Smooth muscle cell (in vitro differentiated cells): ENCODE data around the gene MTFR1L. TPM values are rescaled to one million over a fixed set of nuclear protein-coding genes. Genes with fewer than 3 reads are reported as not detected.

ENCODE experiments used
- DNase-seq: peaks from one replicate; lab custom pipeline; 2025; ENCODE audit not compliant: unreplicated experiment; lab: John Stamatoyannopoulos, UW
- H2AFZ ChIP-seq: fragments of 200-600 bp; sonication (generic); 2 replicates; pipeline ENCODE4 v1.6.0; 2016; ENCODE audit warnings: antibody characterized with exemption, low read depth, mild to moderate bottlenecking
- H3F3A ChIP-seq: fragments of 200-600 bp; sonication (generic); 2 replicates; pipeline ENCODE4 v1.6.0; 2017; ENCODE audit warnings: antibody characterized with exemption, low read depth
- H3K27ac ChIP-seq: fragments of 200-600 bp; sonication (generic); 2 replicates; pipeline ENCODE4 v1.5.1; 2016; ENCODE audit warnings: low read depth, mild to moderate bottlenecking
- H3K27me3 ChIP-seq: fragments of 200-600 bp; sonication (generic); 2 replicates; pipeline ENCODE4 v1.6.1; 2016; ENCODE audit warnings: low read depth, mild to moderate bottlenecking
- H3K36me3 ChIP-seq: fragments of 200-600 bp; sonication (generic); 2 replicates; pipeline ENCODE4 v1.5.1; 2016; ENCODE audit warnings: low read depth
- H3K4me1 ChIP-seq: fragments of 200-600 bp; sonication (generic); 2 replicates; pipeline ENCODE4 v1.5.1; 2016; ENCODE audit warnings: low read depth
- H3K4me2 ChIP-seq: fragments of 200-600 bp; sonication (generic); 2 replicates; pipeline ENCODE4 v1.6.0; 2016; ENCODE audit warnings: mild to moderate bottlenecking
- H3K4me3 ChIP-seq: fragments of 200-600 bp; sonication (generic); 2 replicates; pipeline ENCODE4 v1.5.1; 2016; ENCODE audit warnings: mild to moderate bottlenecking
- H3K79me2 ChIP-seq: fragments of 200-600 bp; sonication (generic); 2 replicates; pipeline ENCODE4 v1.6.0; 2016; ENCODE audit warnings: low read depth, mild to moderate bottlenecking
- H3K9ac ChIP-seq: fragments of 200-600 bp; sonication (generic); 2 replicates; pipeline ENCODE4 v1.6.0; 2016; ENCODE audit warnings: low read depth
- H3K9me3 ChIP-seq: fragments of 200-600 bp; sonication (generic); replicated peaks from 2 replicates; pipeline ENCODE4 v1.5.1; 2016; ENCODE audit warnings: low read depth
- H4K20me1 ChIP-seq: fragments of 200-600 bp; sonication (generic); 2 replicates; pipeline ENCODE4 v1.6.0; 2016; ENCODE audit warnings: low read depth
- WGBS: methylation state at CpG from one replicate; pipeline ENCODE4 v1.1.7; 2016; ENCODE audit warnings: low lambda C conversion rate; 5-methylcytosine and 5-hydroxymethylcytosine counted together
- polyA plus RNA-seq: library from polyadenylated mRNA; unstranded; fragments of >200 nt; fragmentation: Nextera tagmentation; extraction: Ambion mirVana; gene quantifications from 2 replicates; pipeline ENCODE4 v1.2.1, GENCODE V29; 2016
- total RNA-seq: library from RNA; depleted of rRNA; stranded (reverse); fragments of >200 nt; gene quantifications from 2 replicates; pipeline ENCODE4 v1.2.3, GENCODE V29; 2014
- TF ChIP-seq, protein P1 (sequence below): fragments of 200-600 bp; sonication (generic); IDR thresholded peaks from 2 replicates; pipeline ENCODE4 v1.5.1; 2017; ENCODE audit warnings: borderline replicate concordance, mild to moderate bottlenecking, antibody characterized with exemption; ENCODE audit not compliant: insufficient read depth, poor library complexity, severe bottlenecking

The MTFR1L gene
- total and polyA plus RNA-seq, 2 experiments from 2014 or later, result 47.2 to 63.9 TPM

DNA sequence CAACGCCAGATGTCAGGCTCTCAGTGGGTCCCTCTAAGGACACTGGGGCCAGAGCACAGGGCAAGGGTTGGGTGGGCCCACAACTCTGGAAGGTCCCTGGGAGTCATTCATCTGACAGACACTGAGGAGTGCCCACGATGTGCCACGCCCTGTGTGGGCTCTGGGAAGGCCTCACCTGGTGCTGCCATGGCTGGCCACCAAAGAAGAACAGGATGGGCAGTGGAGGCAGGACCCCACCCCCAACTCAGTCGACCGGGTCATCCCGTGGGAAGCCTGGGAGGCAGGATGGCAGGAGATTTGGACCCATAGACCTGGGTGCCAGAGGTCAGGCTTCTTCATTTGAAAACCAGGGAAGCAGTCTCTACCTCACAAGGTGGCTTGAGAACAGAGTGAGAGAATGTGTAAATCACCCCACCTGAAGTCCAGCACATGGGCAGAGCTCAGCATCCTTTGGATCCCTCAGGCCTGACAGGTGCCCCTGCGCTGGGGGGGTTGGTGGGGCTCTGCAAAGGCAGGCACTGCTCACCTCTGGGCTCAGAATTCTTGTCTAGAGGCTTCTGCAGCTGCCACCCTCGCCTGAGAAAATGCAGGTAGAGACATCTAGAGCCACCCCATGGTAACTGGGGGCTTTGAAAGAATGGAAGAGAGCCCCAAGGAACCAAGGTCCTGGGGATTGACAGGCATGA is 20.9 kb upstream of the MTFR1L start:
- 95% methylated on average over 8 of the region's 8 CpGs for WGBS
- H3F3A ChIP-seq, result peaks cover 9% of the 10 kb centered on the region
- H3K79me2 ChIP-seq, result peaks cover 13% of the 10 kb centered on the region
- TF ChIP-seq, protein P1, sequence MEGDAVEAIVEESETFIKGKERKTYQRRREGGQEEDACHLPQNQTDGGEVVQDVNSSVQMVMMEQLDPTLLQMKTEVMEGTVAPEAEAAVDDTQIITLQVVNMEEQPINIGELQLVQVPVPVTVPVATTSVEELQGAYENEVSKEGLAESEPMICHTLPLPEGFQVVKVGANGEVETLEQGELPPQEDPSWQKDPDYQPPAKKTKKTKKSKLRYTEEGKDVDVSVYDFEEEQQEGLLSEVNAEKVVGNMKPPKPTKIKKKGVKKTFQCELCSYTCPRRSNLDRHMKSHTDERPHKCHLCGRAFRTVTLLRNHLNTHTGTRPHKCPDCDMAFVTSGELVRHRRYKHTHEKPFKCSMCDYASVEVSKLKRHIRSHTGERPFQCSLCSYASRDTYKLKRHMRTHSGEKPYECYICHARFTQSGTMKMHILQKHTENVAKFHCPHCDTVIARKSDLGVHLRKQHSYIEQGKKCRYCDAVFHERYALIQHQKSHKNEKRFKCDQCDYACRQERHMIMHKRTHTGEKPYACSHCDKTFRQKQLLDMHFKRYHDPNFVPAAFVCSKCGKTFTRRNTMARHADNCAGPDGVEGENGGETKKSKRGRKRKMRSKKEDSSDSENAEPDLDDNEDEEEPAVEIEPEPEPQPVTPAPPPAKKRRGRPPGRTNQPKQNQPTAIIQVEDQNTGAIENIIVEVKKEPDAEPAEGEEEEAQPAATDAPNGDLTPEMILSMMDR, result no peak
- H3K36me3 ChIP-seq, result no peaks in the 10 kb centered on the region
- H3K4me2 ChIP-seq, result no peak overlapping the region
- no peak overlapping the region for H3K4me3 ChIP-seq
- H2AFZ ChIP-seq, result no peak overlapping the region
- peaks cover 21% of the 10 kb centered on the region for H4K20me1 ChIP-seq
- H3K4me1 ChIP-seq, result peaks cover 18% of the 10 kb centered on the region
- H3K9me3 ChIP-seq, result no peaks in the 10 kb centered on the region
- DNase-seq, result no peak
- H3K9ac ChIP-seq, result no peak overlapping the region
- no peaks in the 10 kb centered on the region for H3K27me3 ChIP-seq
- H3K27ac ChIP-seq, result no peak overlapping the region

DNA sequence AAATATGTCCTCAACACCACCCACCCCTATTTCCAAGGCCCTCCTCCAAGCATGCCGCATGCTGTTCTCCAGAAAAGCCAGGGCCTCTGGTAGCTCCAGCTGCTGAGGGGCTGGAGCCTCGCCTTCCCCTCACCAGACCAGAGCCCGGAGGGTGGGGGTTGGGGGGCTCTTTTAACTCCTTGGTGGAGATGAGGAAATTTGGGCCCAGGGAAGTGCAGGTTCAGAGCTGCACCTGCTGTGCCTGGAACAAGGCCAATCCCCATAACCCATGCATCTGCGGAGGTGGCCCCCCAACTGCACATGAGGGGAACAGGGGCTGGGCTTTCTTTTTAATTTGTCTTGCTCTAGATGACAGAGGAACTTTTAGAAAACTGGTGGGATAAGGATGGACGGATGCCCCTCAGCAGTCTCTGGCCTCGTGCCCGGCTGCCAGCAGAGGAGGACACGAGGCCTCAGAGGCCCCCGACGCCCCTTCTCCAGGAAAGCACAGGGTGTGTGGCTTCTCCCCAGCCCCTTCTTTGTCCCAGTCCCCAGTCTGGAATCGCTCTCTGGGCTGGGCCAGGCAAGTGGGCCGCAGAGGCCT is 20.3 kb upstream of the MTFR1L start:
- Histone ChIP-seq H3K27ac (no peak overlapping the region), H3K4me2 (peak overlapping the region; percentile 81), H3K4me3 (peak overlapping the region; percentile 48), H2AFZ (peak overlapping the region; percentile 74), H3K36me3 (no peaks in the 10 kb centered on the region), H3K27me3 (no peaks in the 10 kb centered on the region), H3K79me2 (peaks cover 13% of the 10 kb centered on the region), H3F3A (peaks cover 9% of the 10 kb centered on the region), H3K4me1 (peaks cover 18% of the 10 kb centered on the region), H4K20me1 (peaks cover 22% of the 10 kb centered on the region), H3K9ac (no peak overlapping the region), H3K9me3 (no peaks in the 10 kb centered on the region)
- TF ChIP-seq, protein P1, result no peak
- no peak for DNase-seq
- 50% methylated on average over 12 of the region's 12 CpGs for WGBS

DNA sequence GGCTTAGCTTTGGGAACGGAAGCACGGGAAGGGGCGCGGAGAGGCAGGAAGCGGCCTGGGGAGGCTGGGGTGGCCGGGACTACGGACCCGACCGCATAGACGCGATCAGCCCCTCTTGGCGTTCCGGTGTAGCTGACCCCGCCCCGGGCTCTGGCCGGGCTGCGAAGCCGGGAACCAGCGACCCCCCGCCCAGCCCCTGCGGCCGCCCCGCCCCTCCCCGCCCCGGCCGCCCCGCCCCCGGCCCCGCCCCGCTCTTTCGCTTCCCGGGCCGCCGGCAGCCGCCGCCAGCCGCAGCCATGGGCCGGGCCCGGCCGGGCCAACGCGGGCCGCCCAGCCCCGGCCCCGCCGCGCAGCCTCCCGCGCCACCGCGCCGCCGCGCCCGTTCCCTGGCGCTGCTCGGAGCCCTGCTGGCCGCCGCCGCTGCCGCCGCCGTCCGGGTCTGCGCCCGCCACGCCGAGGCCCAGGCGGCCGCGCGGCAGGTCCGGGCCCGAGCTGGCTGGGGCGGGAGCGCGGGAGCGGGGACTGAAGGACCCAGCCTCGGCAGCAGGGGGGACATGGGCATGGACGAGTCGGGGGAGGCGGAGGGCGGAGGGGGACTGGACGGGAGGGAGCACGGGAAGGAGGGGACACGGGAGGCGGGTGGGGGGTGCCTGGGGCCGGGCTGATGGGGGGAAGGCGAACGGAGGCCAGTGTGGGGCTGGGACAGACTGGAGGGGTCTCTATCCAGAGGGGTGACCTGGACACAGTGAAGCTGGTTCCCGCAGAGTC is 19.6 kb upstream of the MTFR1L start, which contains the start of gene SELENON:
TSS of gene SELENON (plus strand) at position 259 of the 768 bp plus-strand sequence. CDS start at position 297, 38 bp downstream.
- Histone ChIP-seq H3K9me3 (no peaks in the 10 kb centered on the region), H3K4me3 (peak within 1 kb of the TSS; percentile 60), H3K79me2 (peaks cover 13% of the 10 kb centered on the region), H3K4me1 (peaks cover 18% of the 10 kb centered on the region), H3K36me3 (no peaks in the 10 kb centered on the region), H4K20me1 (peaks cover 17% of the 10 kb centered on the region), H3K9ac (no peak within 1 kb of the TSS), H3K27ac (no peak within 1 kb of the TSS), H3F3A (peaks cover 9% of the 10 kb centered on the region), H3K4me2 (peak within 1 kb of the TSS; percentile 97), H3K27me3 (no peaks in the 10 kb centered on the region), H2AFZ (peak within 1 kb of the TSS; percentile 74)
- TF ChIP-seq, protein P1, result no peak
- DNase-seq, result peak; percentile 12
- 2% methylated on average over 16 of the region's 91 CpGs for WGBS
